HepG2 (cell line): ENCODE measurements around the gene ARG1.

Experiments used
- ELF4 ChIP-seq: sonication (generic); formaldehyde crosslinking; IDR thresholded peaks from 2 replicates; pipeline ENCODE4 v1.5.0; 2020; ENCODE audit warnings: missing genetic modification reagents, mild to moderate bottlenecking, moderate library complexity, borderline replicate concordance
- ETV5 ChIP-seq: IDR thresholded peaks from 2 replicates; pipeline ENCODE4 v1.6.1; 2018; ENCODE audit warnings: missing biosample characterization, missing genetic modification reagents, inconsistent platforms, borderline replicate concordance
- EZH2 ChIP-seq: conservative IDR thresholded peaks from 2 replicates; pipeline ENCODE4 v1.6.1; 2012; ENCODE audit warnings: mild to moderate bottlenecking, low read depth, low read length, moderate library complexity
- NR2F1 ChIP-seq, 2 experiments: fragments of 450-650 bp in 1 of 2; formaldehyde crosslinking in 1 of 2; IDR thresholded peaks; 2 replicates each; pipeline versions ENCODE4 v1.5.0 to v1.6.1; 2016 to 2020; ENCODE audit warnings: mild to moderate bottlenecking in 1 of 2, missing compliant biosample characterization in 1 of 2, missing genetic modification reagents in 1 of 2, moderate library complexity in 1 of 2
- PHF8 ChIP-seq: sonication (generic); formaldehyde crosslinking; IDR thresholded peaks from 2 replicates; pipeline ENCODE4 v1.5.0; 2020; ENCODE audit warnings: missing genetic modification reagents
- TBP ChIP-seq: sonication (generic); formaldehyde crosslinking; IDR thresholded peaks from 2 replicates; pipeline ENCODE4 v1.5.0; 2020; ENCODE audit warnings: missing genetic modification reagents
- ZNF263 ChIP-seq: sonication (generic); formaldehyde crosslinking; IDR thresholded peaks from 2 replicates; pipeline ENCODE4 v1.4.0; 2020; ENCODE audit warnings: missing genetic modification reagents
- ZNF367 ChIP-seq: sonication (generic); formaldehyde crosslinking; IDR thresholded peaks from 2 replicates; pipeline ENCODE4 v1.4.0; 2020; ENCODE audit warnings: missing genetic modification reagents, borderline replicate concordance
- ZNF414 ChIP-seq: sonication (generic); formaldehyde crosslinking; IDR thresholded peaks from 2 replicates; pipeline ENCODE4 v1.5.0; 2020; ENCODE audit warnings: missing genetic modification reagents
- ZNF567 ChIP-seq: sonication (generic); formaldehyde crosslinking; IDR thresholded peaks from 2 replicates; pipeline ENCODE4 v1.8.1; 2023; ENCODE audit warnings: mild to moderate bottlenecking, missing genetic modification reagents, borderline replicate concordance
- TF ChIP-seq, protein P1 (sequence below), 2 experiments: sonication (generic) in 1 of 2; formaldehyde crosslinking in 1 of 2; IDR thresholded peaks; 2 replicates each; pipeline versions ENCODE4 v1.4.0 to v1.6.1; 2016 to 2020; ENCODE audit warnings: borderline replicate concordance in 1 of 2, low read depth in 1 of 2, mild to moderate bottlenecking in 1 of 2, missing genetic modification reagents in 1 of 2
- TF ChIP-seq, protein P2 (sequence below): sonication (generic); formaldehyde crosslinking; IDR thresholded peaks from 2 replicates; pipeline ENCODE4 v1.5.0; 2020; ENCODE audit warnings: mild to moderate bottlenecking, missing genetic modification reagents, moderate library complexity

DNA sequence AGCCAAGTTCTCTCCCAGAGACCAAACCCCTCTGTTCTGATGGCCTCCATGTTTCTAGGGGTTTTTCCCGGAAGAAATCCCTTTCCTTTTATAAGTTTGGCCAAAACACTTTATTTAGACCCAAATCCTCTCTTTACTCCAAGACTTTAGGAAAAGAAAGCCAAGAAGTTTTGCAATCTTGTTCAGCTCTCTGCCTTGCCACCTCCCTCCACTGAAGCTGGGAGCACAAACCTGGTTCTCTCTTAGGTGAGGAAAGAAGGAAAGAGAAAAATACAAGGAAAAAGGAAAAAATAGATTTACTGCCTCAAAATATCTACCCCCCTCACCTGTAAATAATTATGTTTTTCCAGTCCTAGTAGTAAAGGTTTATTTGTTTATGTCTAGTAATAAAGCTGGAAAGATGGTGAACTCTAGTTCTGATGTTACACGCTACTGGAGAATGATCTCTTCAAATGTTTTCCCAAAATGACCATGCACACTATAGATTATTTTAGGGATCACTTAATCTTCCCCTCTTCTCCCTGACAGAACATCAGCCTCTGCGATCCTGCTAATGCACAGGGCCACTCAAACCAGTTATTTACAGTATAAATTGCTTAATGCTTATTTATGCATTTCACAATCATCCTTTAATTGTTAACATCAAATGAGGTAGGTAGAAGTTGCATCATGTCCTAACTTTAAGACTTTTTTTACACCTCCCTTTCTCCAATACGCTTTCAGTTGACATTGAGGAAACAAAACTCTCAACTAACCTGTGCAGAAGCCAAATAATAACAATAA, 10.9 kb upstream of the ARG1 start:
- TF ChIP-seq ZNF567 (CRISPR knock-in tag) (no peak), PHF8 (no peak), ZNF263 (CRISPR knock-in tag) (no peak), NR2F1 (CRISPR knock-in tag; IDR thresholded peaks at IDR 0.05) (no peak), EZH2 (no peak), ETV5 (CRISPR knock-in tag) (no peak), ELF4 (CRISPR knock-in tag) (no peak), TBP (no peak), ZNF414 (CRISPR knock-in tag) (no peak), ZNF367 (CRISPR knock-in tag) (no peak)
- TF ChIP-seq, protein P1, sequence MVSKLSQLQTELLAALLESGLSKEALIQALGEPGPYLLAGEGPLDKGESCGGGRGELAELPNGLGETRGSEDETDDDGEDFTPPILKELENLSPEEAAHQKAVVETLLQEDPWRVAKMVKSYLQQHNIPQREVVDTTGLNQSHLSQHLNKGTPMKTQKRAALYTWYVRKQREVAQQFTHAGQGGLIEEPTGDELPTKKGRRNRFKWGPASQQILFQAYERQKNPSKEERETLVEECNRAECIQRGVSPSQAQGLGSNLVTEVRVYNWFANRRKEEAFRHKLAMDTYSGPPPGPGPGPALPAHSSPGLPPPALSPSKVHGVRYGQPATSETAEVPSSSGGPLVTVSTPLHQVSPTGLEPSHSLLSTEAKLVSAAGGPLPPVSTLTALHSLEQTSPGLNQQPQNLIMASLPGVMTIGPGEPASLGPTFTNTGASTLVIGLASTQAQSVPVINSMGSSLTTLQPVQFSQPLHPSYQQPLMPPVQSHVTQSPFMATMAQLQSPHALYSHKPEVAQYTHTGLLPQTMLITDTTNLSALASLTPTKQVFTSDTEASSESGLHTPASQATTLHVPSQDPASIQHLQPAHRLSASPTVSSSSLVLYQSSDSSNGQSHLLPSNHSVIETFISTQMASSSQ (IDR thresholded peaks at IDR 0.05; ENCODE audit: low read depth): no peak
- TF ChIP-seq, protein P1 (CRISPR knock-in tag; IDR thresholded peaks at IDR 0.05; ENCODE audit: borderline replicate concordance): no peak
- TF ChIP-seq, protein P2, sequence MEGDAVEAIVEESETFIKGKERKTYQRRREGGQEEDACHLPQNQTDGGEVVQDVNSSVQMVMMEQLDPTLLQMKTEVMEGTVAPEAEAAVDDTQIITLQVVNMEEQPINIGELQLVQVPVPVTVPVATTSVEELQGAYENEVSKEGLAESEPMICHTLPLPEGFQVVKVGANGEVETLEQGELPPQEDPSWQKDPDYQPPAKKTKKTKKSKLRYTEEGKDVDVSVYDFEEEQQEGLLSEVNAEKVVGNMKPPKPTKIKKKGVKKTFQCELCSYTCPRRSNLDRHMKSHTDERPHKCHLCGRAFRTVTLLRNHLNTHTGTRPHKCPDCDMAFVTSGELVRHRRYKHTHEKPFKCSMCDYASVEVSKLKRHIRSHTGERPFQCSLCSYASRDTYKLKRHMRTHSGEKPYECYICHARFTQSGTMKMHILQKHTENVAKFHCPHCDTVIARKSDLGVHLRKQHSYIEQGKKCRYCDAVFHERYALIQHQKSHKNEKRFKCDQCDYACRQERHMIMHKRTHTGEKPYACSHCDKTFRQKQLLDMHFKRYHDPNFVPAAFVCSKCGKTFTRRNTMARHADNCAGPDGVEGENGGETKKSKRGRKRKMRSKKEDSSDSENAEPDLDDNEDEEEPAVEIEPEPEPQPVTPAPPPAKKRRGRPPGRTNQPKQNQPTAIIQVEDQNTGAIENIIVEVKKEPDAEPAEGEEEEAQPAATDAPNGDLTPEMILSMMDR (CRISPR knock-in tag): no peak
